ENCODE measurements around the gene CACNA1C. TPM values are rescaled to one million over a fixed set of nuclear protein-coding genes. Genes with fewer than 3 reads are reported as not detected.

The CACNA1C gene
- total RNA-seq, result 10 to 100 TPM in 1 of 4 donors, 1 to 10 TPM in 3; 3.8 to 13.6 (median 5.7) TPM

DNA sequence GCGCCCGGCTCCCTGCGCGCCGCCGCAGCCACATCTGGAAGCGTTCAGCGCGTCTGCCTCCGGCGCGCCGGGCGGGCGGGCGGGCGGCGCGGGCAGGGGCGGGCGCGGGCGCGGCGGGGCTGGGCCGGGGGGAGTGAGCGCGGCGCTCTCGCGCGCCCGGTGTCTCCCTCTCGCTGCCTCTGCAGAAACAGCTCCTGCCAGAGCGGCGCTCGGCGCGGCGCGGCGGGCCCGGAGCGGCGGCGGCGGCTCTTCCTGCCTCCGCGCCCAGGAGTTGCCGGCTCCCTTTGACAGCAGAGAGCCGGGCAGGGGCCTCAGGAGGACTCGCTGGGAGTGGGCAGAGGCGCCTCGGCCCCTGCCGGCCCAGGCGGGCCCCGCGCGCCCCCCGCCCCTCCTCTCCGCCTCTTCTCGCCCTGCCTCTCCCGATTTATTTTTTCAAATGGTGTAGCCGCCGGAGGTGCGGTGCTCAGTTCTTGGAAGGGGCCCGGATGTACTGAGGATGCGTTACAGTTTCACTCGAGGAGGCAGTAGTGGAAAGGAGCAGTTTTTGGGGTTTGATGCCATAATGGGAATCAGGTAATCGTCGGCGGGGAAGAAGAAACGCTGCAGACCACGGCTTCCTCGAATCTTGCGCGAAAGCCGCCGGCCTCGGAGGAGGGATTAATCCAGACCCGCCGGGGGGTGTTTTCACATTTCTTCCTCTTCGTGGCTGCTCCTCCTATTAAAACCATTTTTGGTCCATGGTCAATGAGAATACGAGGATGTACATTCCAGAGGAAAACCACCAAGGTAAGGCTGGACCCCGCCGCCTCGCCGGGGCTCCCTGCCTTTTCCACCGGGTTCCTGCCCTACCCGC lies at the start of gene CACNA1C:
TSS of gene CACNA1C (plus strand) at position 162 of the 853 bp plus-strand sequence. CDS start at position 738, 576 bp downstream.
- TF ChIP-seq, protein P1, sequence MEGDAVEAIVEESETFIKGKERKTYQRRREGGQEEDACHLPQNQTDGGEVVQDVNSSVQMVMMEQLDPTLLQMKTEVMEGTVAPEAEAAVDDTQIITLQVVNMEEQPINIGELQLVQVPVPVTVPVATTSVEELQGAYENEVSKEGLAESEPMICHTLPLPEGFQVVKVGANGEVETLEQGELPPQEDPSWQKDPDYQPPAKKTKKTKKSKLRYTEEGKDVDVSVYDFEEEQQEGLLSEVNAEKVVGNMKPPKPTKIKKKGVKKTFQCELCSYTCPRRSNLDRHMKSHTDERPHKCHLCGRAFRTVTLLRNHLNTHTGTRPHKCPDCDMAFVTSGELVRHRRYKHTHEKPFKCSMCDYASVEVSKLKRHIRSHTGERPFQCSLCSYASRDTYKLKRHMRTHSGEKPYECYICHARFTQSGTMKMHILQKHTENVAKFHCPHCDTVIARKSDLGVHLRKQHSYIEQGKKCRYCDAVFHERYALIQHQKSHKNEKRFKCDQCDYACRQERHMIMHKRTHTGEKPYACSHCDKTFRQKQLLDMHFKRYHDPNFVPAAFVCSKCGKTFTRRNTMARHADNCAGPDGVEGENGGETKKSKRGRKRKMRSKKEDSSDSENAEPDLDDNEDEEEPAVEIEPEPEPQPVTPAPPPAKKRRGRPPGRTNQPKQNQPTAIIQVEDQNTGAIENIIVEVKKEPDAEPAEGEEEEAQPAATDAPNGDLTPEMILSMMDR (IDR thresholded peaks at IDR 0.05), result no peak
- ATAC-seq (ENCODE audit: low FRiP score), result peak; percentile 58
- DNase-seq (ENCODE audit: low spot score), result no peak

DNA sequence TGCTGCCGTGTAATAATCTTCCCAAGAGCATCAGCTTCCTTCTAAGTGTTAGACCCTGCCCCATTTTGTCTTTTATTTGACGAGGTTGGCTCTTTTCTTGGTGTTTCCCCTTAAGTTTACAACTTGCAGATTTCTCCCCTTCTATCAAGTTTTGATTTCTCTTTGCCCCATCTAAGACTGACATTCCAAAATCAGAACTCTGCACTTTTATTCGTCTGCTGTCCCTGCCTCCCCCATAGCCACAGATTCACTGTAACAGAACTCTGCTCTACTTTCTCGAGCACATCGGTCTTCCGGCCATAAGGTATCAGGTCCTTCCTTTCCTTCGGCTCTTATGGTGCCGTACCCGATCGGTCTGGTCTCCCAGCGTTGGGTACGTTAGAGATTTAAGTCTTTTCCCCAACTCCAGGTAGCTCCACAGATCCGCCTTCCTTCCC lies 49.1 kb upstream of the CACNA1C start:
- no peak for ATAC-seq (ENCODE audit: low FRiP score)
- DNase-seq (ENCODE audit: low spot score), result no peak
- TF ChIP-seq, protein P1 (IDR thresholded peaks at IDR 0.05), result no peak

DNA sequence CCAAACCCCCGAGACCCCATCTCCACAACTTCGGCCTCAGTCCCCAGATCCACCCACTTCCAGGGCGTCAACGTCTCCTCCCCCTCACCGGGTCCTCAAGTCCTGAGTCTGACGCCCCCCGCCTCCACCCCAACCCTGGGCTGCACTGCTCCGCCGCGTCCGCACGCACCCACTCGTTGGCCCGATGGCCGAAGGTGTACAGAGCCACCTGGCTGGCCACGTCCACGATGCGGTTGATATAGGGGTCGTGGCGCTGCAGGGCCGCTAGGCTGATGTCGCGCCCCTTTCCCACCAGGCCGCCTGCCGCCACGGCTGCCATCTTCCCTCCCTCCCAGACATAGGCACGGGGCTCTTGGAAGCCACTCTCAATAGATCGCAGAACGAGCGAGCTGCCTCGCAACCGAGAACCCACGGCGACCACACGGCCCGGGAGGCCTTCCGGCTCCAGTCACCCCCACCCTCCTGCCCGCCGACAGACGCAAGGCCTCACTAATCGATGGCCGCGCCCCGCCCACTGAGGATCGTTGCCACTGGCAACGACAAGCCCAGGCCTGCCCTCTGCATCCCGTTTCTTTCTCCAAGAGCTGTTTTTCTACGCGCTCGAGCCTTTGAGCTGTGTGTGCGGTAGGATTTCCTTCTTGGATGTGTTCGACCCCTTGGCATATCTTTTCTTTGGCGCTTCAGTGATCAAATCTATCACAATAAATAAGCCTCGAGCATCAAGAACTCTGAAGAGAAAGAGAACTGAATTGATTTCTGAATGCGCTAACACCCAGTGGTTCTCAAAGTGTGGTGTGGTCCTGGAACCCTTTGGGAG lies 48.5 kb upstream of the CACNA1C start, which contains the start of gene DCP1B:
TSS of gene DCP1B (minus strand) at position 345 of the 817 bp plus-strand sequence. CDS start at position 319, 26 bp downstream.
- TF ChIP-seq, protein P1 (IDR thresholded peaks at IDR 0.05), result no peak
- DNase-seq (ENCODE audit: low spot score) (peak; percentile 84), ATAC-seq (ENCODE audit: low FRiP score) (peak; percentile 100)

DNA sequence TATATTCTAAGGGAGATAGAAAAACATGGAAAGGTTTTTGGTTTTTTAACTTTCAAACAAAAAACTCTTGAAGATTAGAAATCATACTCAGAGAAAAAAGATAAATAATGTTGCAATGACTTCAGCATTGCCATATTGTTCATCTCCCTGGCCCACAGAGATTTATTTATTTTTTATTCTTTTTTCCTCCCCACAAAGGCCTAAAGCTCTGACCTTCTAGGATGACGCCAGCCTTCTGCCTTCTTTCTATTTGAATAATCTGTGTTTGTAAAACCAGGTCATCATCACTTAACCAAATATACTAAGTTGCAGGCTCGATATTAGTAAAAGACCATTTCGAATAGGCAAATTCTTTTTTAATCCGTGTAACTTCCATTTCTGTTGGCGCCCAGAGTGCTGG lies 44.1 kb upstream of the CACNA1C start:
- no peak for ATAC-seq (ENCODE audit: low FRiP score)
- TF ChIP-seq, protein P1 (IDR thresholded peaks at IDR 0.05), result no peak
- no peak for DNase-seq (ENCODE audit: low spot score)

DNA sequence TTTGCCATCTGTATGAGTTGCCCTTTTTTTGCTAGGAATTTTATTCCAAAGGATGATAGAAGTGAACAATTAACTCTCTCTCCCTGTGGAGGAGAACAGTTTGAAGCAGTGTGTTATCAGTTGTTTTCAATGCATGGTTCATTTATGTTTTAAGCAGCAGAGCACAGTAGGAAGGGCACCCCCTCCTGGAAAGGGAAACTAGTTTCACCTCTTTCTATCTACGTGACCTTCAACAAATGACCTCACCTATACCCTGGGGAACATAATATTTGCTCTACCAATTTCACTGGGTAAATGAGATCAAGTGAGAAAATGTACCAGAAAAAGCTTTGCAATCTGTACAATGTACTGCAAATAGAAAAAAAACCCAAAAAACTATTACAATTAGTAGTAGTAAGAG lies 43.2 kb upstream of the CACNA1C start:
- ATAC-seq (ENCODE audit: low FRiP score) (no peak), DNase-seq (ENCODE audit: low spot score) (no peak)
- TF ChIP-seq, protein P1 (IDR thresholded peaks at IDR 0.05), result no peak

DNA sequence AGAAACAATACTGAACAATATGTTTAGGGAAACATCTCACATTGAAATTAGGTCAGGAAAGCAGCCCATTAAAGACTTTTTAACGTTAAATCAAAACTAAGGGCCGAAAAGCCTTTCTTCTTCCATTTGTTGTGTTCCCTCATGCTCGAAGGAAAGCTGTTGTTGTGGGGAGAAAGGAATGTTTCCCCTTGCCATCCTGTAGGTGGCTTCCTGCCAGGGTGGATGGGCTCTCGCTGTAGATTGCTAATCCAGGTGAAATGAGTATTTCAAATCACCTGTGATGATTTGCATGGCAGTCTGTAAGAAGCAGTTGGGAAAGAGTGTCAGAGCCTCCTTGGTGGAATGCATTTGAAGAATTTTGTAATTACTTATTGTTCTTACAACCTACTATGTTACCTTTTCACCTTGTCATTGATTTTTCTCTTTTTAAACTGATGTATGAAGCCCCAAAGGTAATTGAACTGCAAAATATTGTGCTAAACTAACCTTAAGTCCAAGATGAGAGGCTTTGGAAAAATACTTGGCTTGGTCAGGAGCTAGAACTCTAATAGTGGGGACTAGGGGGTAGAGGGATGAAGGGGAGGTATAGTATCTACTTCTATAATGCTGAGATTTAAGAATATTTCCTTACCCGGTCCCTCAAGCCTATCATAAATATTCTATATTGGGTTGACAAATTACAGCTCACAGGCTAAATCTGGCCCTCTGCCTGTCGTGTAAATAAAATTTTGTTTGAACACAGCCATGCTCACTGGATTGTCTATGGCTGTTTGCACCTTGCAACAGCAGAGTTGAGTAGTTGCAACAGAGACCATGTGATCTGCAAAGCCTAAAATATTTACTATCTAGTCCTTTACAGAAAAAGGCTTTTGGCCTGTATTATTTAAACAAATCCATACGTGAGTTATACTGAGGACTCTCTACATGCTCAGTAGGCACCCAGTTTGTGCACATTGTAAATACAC lies 40.9 kb upstream of the CACNA1C start:
- no peak for ATAC-seq (ENCODE audit: low FRiP score)
- TF ChIP-seq, protein P1 (IDR thresholded peaks at IDR 0.05), result no peak
- DNase-seq (ENCODE audit: low spot score), result no peak
